HCT116 (cell line): ENCODE results near the gene KLHDC7A. TPM values are rescaled to one million over a fixed set of nuclear protein-coding genes. Genes with fewer than 3 reads are reported as not detected.

Experiments
- ATAC-seq: fragments of 200-7000 bp; cut with Tn5 transposase; 2 replicates; pipeline ENCODE4 v1.9.1; 2020; ENCODE audit warnings: mild to moderate bottlenecking, moderate library complexity
- BruUV-seq: library from RNA; stranded (reverse); fragments of 400-500 nt; replicated peaks from 2 replicates; lab custom pipeline; 2021; lab: Mats Ljungman, UMichigan
- CTCF ChIA-PET: fragments of 300-600 bp; sonication (Branson Sonifier 250); formaldehyde crosslinking; loops from one replicate; lab custom pipeline; 2021; ENCODE audit warnings: antibody characterized with exemption; lab: Charles Lee
- POLR2A ChIA-PET: fragments of 300-600, 350-600 bp; sonication (Branson Sonifier 250); formaldehyde crosslinking; loops from one replicate; lab custom pipeline; 2021; ENCODE audit warnings: antibody characterized with exemption; lab: Charles Lee
- RAD21 ChIA-PET, 2 experiments: fragments of 300-600 bp; sonication (Branson Sonifier 250); formaldehyde crosslinking; loops; one replicate each; lab custom pipeline; 2023; ENCODE audit warnings: low total read pairs in 2 of 2; ENCODE audit not compliant: uncharacterized antibody in 2 of 2, unreplicated experiment in 2 of 2, low non-redundant PET in 1 of 2; lab: Charles Lee
- DNase-seq: peaks from one replicate; pipeline ENCODE4 v3.0.0-alpha.2; 2010; ENCODE audit warnings: low read depth, low spot score
- H2AFZ ChIP-seq: fragments of 200-600 bp; shearing (Covaris generic), sonication (generic); 2 replicates; pipeline ENCODE4 v1.6.1; 2017; ENCODE audit warnings: low read depth, mixed run types, mixed read lengths, antibody characterized with exemption, low read length; ENCODE audit not compliant: poor library complexity, severe bottlenecking
- H3K27ac ChIP-seq: 2 replicates; pipeline ENCODE4 v1.5.1; 2012; ENCODE audit warnings: low read depth, low read length
- H3K27me3 ChIP-seq: fragments of 200-600 bp; sonication (generic); 2 replicates; pipeline ENCODE4 v1.6.1; 2016; ENCODE audit warnings: mixed run types, low read length, mixed read lengths; ENCODE audit not compliant: insufficient read depth
- H3K36me3 ChIP-seq, 2 experiments: fragments of 200-500 bp in 1 of 2; fragments of 200-600 bp in 1 of 2; sonication (Bioruptor generic) in 1 of 2; sonication (generic) in 1 of 2; 2 replicates each; pipeline versions ENCODE4 v1.5.1 to v1.6.1; 2014 to 2016; ENCODE audit warnings: low read length in 2 of 2, inconsistent platforms in 1 of 2, mixed read lengths in 1 of 2, mixed run types in 1 of 2; ENCODE audit not compliant: insufficient read depth in 2 of 2, control insufficient read depth in 1 of 2
- H3K4me1 ChIP-seq, 2 experiments: fragments of 200-600 bp in 1 of 2; sonication (generic) in 1 of 2; 2 replicates each; pipeline versions ENCODE4 v1.5.1 to v1.6.1; 2012 to 2017; ENCODE audit warnings: low read length in 2 of 2, inconsistent platforms in 1 of 2, mild to moderate bottlenecking in 1 of 2, mixed read lengths in 1 of 2, mixed run types in 1 of 2, moderate library complexity in 1 of 2; ENCODE audit not compliant: insufficient read depth in 2 of 2, control insufficient read depth in 1 of 2
- H3K4me2 ChIP-seq: fragments of 200-600 bp; sonication (generic); 2 replicates; pipeline ENCODE4 v1.6.1; 2017; ENCODE audit warnings: mixed run types, low read length, mixed read lengths
- H3K4me3 ChIP-seq, 2 experiments: fragments of 200-600 bp in 1 of 2; sonication (generic) in 1 of 2; replicated peaks in 1 of 2; 2 replicates each; pipeline ENCODE4 v1.5.1; 2011 to 2016; ENCODE audit warnings: low read length in 2 of 2, control low read depth in 1 of 2, low read depth in 1 of 2, mild to moderate bottlenecking in 1 of 2, mixed read lengths in 1 of 2, mixed run types in 1 of 2
- H3K79me2 ChIP-seq: fragments of 200-600 bp; sonication (generic); 2 replicates; pipeline ENCODE4 v1.6.1; 2017; ENCODE audit warnings: mild to moderate bottlenecking, mixed run types, low read length, moderate library complexity, mixed read lengths; ENCODE audit not compliant: insufficient read depth
- H3K9ac ChIP-seq: fragments of 200-600 bp; sonication (generic); 2 replicates; pipeline ENCODE4 v1.6.1; 2016; ENCODE audit warnings: low read length, mixed read lengths
- H3K9me2 ChIP-seq: fragments of 200-600 bp; sonication (generic), shearing (Covaris generic); 2 replicates; pipeline ENCODE4 v1.6.1; 2017; ENCODE audit warnings: mixed run types, mild to moderate bottlenecking, moderate library complexity; ENCODE audit not compliant: insufficient read depth
- H3K9me3 ChIP-seq, 2 experiments: fragments of 200-500 bp in 1 of 2; fragments of 200-600 bp in 1 of 2; sonication (Bioruptor generic) in 1 of 2; sonication (generic) in 1 of 2; 2 replicates each; pipeline ENCODE4 v1.6.1; 2014 to 2017; ENCODE audit warnings: low read length in 2 of 2, mixed read lengths in 2 of 2, inconsistent platforms in 1 of 2, low read depth in 1 of 2, mild to moderate bottlenecking in 1 of 2, mixed run types in 1 of 2, moderate library complexity in 1 of 2; ENCODE audit not compliant: control insufficient read depth in 1 of 2, insufficient read depth in 1 of 2
- H4K20me1 ChIP-seq: fragments of 200-600 bp; sonication (generic), shearing (Covaris generic); 2 replicates; pipeline ENCODE4 v1.6.1; 2017; ENCODE audit warnings: mixed run types, mild to moderate bottlenecking, moderate library complexity; ENCODE audit not compliant: insufficient read depth
- ATF3 ChIP-seq: IDR thresholded peaks from 2 replicates; pipeline ENCODE4 v1.6.1; 2012
- CBX3 ChIP-seq: IDR thresholded peaks from 2 replicates; pipeline ENCODE4 v1.6.1; 2012; ENCODE audit warnings: low read depth
- CEBPB ChIP-seq: IDR thresholded peaks from 2 replicates; pipeline ENCODE4 v1.6.1; 2012; ENCODE audit warnings: low read depth
- CTCF ChIP-seq, 3 experiments: fragments of 200-600 bp in 1 of 3; sonication (generic) in 1 of 3; IDR thresholded peaks in 2 of 3; conservative IDR thresholded peaks in 1 of 3; 2 replicates each; pipeline ENCODE4 v1.5.1; 2012 to 2017; ENCODE audit warnings: low read depth in 2 of 3, low read length in 2 of 3, antibody characterized with exemption in 1 of 3, borderline replicate concordance in 1 of 3, control low read depth in 1 of 3, mild to moderate bottlenecking in 1 of 3, mixed read lengths in 1 of 3, mixed run types in 1 of 3, moderate library complexity in 1 of 3; ENCODE audit not compliant: insufficient read depth in 1 of 3
- EZH2phosphoT487 ChIP-seq: fragments of 200-600 bp; IDR thresholded peaks from 2 replicates; pipeline ENCODE4 v1.6.1; 2018; ENCODE audit warnings: antibody characterized with exemption, borderline replicate concordance
- FOSL1 ChIP-seq: IDR thresholded peaks from 2 replicates; pipeline ENCODE4 v1.6.1; 2012; ENCODE audit warnings: low read depth
- POLR2AphosphoS5 ChIP-seq: IDR thresholded peaks from 2 replicates; pipeline ENCODE4 v1.6.1; 2011; ENCODE audit warnings: mild to moderate bottlenecking, low read depth, low read length, moderate library complexity
- RAD21 ChIP-seq: IDR thresholded peaks from 2 replicates; pipeline ENCODE4 v1.6.1; 2012; ENCODE audit warnings: low read depth, mild to moderate bottlenecking
- SRF ChIP-seq: IDR thresholded peaks from 2 replicates; pipeline ENCODE4 v1.6.1; 2012; ENCODE audit warnings: low read depth
- YY1 ChIP-seq: IDR thresholded peaks from 2 replicates; pipeline ENCODE4 v1.6.1; 2011; ENCODE audit warnings: low read length, low read depth, moderate library complexity, mild to moderate bottlenecking; ENCODE audit not compliant: insufficient replicate concordance; ENCODE audit errors: extremely low read depth
- ZNF274 ChIP-seq: fragments of 200-500 bp; sonication (Bioruptor generic); IDR thresholded peaks from 2 replicates; pipeline ENCODE4 v1.6.1; 2014; ENCODE audit warnings: mild to moderate bottlenecking, low read depth, low read length, inconsistent platforms
- intact Hi-C: fragments of 100-400 bp; cut with micrococcal nuclease; formaldehyde crosslinking; loops from 2 replicates; pipeline ENCODE4 v1.10.0; 2022
- total RNA-seq: library from RNA; stranded (reverse); gene quantifications from one replicate; pipeline ENCODE4 v1.2.1, GENCODE V29; 2021; ENCODE audit not compliant: unreplicated experiment

Gene KLHDC7A
- total RNA-seq, 1 experiment from 2014 or later = 0.30 TPM

GRCh38 chr1:18496497-18497235 lies 15.9 kb downstream of the KLHDC7A start:
- Histone ChIP-seq H3K4me2 (no peak overlapping the region), H3K9me3 (no peaks in the 10 kb centered on the region), H3K36me3 (no peaks in the 10 kb centered on the region), H3K79me2 (no peaks in the 10 kb centered on the region), H3K4me1 (no peaks in the 10 kb centered on the region), H3K9ac (no peak overlapping the region), H4K20me1 (no peaks in the 10 kb centered on the region), H3K4me3 (no peak overlapping the region), H2AFZ (no peak overlapping the region), H3K9me2 (no peaks in the 10 kb centered on the region), H3K27me3 (peaks cover 41% of the 10 kb centered on the region), H3K27ac (no peak overlapping the region)
- no peak for DNase-seq
- intact Hi-C loops = no loop called here
- CTCF ChIA-PET = no interaction called here
- ATAC-seq = no peak
- BruUV-seq = no TSS peak
- TF ChIP-seq CEBPB = no peak
- no peak for TF ChIP-seq ATF3
- TF ChIP-seq FOSL1 = no peak
- TF ChIP-seq SRF = no peak
- no peak for TF ChIP-seq RAD21
- no peak for TF ChIP-seq CTCF (IDR thresholded peaks at IDR 0.05 in 2 of 3, conservative IDR thresholded peaks at IDR 0.05 in 1 of 3; ENCODE audit: borderline replicate concordance in 1 of 3, insufficient read depth in 1 of 3, low read depth in 2 of 3, low read length in 2 of 3)
- no peak for TF ChIP-seq POLR2AphosphoS5
- RAD21 ChIA-PET = no interaction called here
- POLR2A ChIA-PET = no interaction called here

GRCh38 chr1:18501833-18502232 lies 21.1 kb downstream of the KLHDC7A start:
- Histone ChIP-seq H3K27me3 (peaks cover 20% of the 10 kb centered on the region; the same call in 1 of the 2 replicates), H3K9me3 (no peaks in the 10 kb centered on the region), H3K9ac (no peak overlapping the region), H3K4me2 (no peak overlapping the region), H3K9me2 (no peaks in the 10 kb centered on the region), H3K27ac (no peak overlapping the region), H3K4me3 (no peak overlapping the region), H2AFZ (no peak overlapping the region), H3K4me1 (no peaks in the 10 kb centered on the region), H3K36me3 (no peaks in the 10 kb centered on the region), H4K20me1 (no peaks in the 10 kb centered on the region), H3K79me2 (no peaks in the 10 kb centered on the region)
- no peak for DNase-seq
- RAD21 ChIA-PET = no interaction called here
- intact Hi-C loops = no loop called here
- CTCF ChIA-PET = no interaction called here
- no TSS peak for BruUV-seq
- POLR2A ChIA-PET = no interaction called here
- ATAC-seq = no peak
- no peak for TF ChIP-seq YY1
- no peak for TF ChIP-seq RAD21
- no peak for TF ChIP-seq POLR2AphosphoS5
- TF ChIP-seq ZNF274 = no peak
- no peak for TF ChIP-seq EZH2phosphoT487
- no peak for TF ChIP-seq CEBPB
- TF ChIP-seq CBX3 = no peak
- no peak for TF ChIP-seq ATF3
